HG03439 (cell line): ENCODE measurements around the gene LBX1.

Experiments
- ATAC-seq: cut with Tn5 transposase; IDR thresholded peaks from one replicate; pipeline ENCODE4 v1.9.1; 2021; ENCODE audit warnings: mild to moderate bottlenecking, moderate library complexity; ENCODE audit not compliant: unreplicated experiment

Gene LBX1

GRCh38 chr10:101244321-101245050, 15.2 kb upstream of the LBX1 start:
- no peak for ATAC-seq

DNA sequence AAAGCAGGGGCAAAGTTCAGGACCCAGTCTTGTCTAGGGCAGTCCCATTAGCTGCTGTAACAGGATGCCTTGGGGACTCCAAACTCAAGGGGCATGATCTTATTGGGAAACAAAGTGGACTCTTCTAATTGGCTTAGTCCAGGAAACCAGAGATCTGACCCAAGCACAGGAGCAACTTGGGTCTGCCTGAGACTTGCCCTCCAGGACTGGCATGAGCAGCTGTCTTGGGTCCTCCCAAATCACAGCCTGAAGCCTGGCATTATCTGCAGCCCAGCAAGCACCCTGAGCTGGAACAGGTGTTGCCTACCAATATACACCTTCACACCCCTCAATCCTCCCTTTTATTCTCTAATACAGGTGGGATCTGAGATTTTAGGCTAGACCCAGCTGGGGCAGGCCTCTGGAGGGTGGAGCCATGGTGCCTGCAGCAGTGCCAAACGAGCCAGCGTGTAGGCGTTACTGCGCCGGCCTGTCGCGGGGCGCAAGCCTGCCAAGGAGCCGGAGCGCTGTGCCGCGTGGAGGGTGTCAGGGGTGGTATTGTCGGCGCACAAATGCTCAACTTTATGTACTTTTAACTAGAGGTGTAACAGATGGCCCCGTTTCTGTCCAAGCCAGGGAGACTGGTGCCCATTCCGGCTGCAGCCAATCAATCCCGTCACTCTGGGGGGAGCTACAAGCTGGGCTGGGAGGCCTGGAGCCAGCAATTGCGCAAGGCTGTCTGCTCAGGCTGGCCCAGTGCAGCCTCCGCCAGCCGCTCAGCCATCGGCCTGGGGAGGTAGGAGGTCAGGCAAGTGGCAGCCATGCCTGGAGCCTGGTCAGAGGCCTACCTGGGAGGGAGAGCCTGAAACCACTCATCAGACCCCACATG, 12.8 kb upstream of the LBX1 start:
- ATAC-seq = no peak

- no peak for ATAC-seq
Measured at GRCh38 chr10:101238732-101239105, 9.5 kb upstream of the LBX1 start.

DNA sequence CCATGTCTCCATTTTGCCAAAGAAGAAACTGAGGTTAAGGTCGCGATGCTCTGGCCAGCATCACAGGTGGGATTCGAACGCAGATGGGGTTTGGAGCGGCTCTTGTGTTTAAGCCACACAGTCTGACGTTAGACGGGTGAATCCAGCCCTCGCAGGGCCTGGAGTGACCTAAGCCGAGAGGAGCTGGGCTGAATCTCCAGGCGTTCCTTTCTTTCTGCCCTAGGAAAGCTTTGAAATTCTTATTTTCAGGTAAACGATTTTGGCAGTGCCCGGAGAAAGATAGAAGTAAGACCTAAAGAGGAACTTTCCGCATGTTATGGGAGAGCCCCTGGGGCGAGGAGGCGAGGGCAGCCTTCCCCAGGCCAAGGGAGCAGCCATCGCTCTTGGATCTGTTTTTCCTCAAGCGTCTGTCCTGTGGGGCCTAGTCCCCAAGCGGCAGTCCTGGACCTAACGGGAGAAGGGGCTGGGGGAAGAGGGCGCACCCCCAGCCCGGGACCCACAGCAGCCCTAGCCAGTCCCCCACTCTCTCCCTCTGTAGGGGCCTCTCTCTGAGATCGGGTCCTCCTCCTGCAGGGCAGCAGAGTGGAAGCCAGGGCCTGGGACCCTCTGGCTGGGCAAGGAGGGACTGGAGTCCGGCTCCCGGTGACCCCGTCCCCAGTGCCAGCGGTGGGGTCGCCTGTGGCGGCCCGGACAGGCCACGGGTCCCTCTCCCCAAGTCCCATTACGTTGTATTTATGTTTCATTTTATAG, 8.9 kb upstream of the LBX1 start:
- no peak for ATAC-seq

- no peak for ATAC-seq
Measured at GRCh38 chr10:101237081-101237981, 8.1 kb upstream of the LBX1 start.

GRCh38 chr10:101236376-101237080, 7.3 kb upstream of the LBX1 start:
- ATAC-seq = no peak

GRCh38 chr10:101235766-101236165, 6.5 kb upstream of the LBX1 start:
- no peak for ATAC-seq

- no peak for ATAC-seq
Measured at GRCh38 chr10:101234333-101234732, 5.1 kb upstream of the LBX1 start.

DNA sequence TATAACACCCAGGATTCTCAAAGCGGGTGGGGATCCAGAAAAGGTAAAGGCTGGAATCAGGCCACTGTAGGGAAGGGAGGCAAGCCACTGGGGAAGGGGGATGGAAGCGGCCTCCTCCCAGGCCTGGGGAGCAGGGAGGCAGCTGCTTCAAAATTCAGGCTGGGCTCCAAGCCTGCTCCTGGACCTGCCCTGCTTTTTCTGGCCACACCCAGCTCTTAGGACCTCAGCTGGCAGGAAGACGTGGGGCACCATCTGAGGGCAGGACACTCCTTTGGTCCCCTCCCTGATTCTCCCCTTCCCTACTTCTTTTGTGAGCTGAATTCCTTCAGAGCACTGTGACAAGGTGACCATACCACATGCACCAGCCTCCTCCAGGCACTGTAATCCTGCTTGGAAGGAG, 4.6 kb upstream of the LBX1 start:
- no peak for ATAC-seq

GRCh38 chr10:101233443-101233842, 4.2 kb upstream of the LBX1 start:
- ATAC-seq = no peak

- ATAC-seq = no peak
Measured at GRCh38 chr10:101231912-101232689, 2.8 kb upstream of the LBX1 start.

- no peak for ATAC-seq
Measured at GRCh38 chr10:101231092-101231491, 1.8 kb upstream of the LBX1 start.

DNA sequence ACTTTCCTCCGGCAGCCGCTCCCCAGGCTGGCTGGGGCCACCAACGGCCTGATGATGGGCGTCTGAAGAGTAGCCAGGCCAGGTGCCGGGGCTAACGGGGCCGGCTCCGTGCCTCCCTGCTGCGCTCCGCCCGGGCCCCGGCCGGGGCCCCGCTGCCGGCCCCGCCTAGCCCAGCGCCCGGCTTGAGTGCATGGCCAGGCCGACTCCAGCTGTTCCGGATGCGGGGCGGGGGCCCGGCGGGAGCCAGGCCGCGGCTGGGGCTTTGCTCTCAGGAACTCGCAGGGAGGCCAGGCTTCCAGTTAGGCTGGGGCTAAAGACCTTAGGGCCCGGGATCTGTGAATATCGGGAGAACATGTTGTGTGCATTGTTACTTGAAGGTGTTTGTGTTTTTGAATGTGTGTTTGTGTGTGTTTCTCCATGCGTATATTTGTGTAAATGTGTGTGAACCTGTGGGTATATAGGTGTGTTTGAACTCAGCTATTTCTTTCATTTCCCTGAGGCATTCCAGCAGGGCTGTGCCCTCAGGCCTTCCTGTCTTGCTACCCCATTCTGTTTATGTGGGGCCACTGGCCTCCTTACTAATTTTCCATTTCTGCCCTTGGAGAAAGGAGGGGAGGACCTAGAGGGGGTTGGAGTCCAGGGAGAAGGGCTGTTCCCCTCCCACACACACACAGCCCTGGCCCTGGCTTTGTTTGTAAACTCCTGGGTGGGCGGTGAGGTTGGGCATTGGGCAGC, 1.1 kb upstream of the LBX1 start:
- no peak for ATAC-seq

GRCh38 chr10:101228966-101229265, 347 bp downstream of the LBX1 start:
- ATAC-seq = no peak

DNA sequence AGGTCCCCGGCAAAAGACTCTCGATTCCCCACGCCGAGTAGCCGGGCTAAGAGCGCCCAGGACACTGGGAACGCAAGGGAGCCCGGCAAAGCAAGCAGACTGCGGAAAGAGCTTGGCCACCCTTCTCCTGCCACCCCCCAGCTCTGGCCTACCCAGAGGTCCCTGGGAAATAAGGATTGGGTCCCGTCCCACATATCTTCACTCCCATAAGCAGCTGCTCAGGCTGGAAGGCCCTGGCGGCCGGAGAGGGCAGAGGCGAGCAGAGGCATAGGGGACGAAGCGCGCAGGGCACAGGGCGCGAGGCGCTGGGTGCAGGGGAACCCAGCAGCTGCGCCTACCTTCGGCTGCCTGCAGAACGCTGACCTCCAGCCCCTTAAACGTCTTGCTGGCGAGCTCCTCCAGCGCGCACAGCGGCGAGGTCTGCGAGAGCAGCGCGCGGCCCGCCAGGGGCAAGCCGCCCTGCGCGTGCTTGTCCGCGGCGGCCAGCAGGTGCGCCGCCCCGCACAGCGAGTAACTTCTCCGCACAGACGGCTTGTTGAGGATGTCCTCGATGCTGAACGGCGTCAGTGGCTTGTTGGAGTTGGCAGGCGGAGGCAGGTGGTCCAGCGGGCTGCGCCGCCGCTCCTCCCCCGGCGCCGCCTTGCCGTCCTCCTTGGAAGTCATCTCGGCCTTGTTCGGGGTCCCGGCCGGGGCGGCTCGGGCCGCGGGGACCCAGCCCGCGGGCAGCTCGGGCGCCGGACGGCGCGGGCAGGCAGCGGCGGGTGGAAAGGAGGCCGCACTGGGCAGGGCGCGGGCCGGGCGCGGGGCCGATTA, 904 bp downstream of the LBX1 start:
- no peak for ATAC-seq

GRCh38 chr10:101227429-101228152, 1.7 kb downstream of the LBX1 start:
- ATAC-seq = no peak
